COLO829 (cell line): ENCODE results near the gene HHLA2.
"Not testable (repeated sequence)": the region's sequence is repeated elsewhere in the genome, so short reads cannot be mapped to it uniquely, and the experiment has no call there.

ENCODE experiments used
- DNase-seq: peaks from one replicate; pipeline ENCODE4 v3.0.0; 2012; ENCODE audit warnings: low spot score

HHLA2 gene

GRCh38 chr3:108343491-108343890 is 47.1 kb downstream of the HHLA2 start:
- no peak for DNase-seq

GRCh38 chr3:108345492-108346205 is 49.3 kb downstream of the HHLA2 start:
- no peak for DNase-seq

GRCh38 chr3:108346301-108347227 is 50.2 kb downstream of the HHLA2 start:
- DNase-seq, result no peak

- DNase-seq, result no peak
Measured at GRCh38 chr3:108352176-108352575, 55.8 kb downstream of the HHLA2 start.

- DNase-seq, result no peak
Measured at GRCh38 chr3:108354562-108354961, 58.2 kb downstream of the HHLA2 start.

- DNase-seq, result no peak
Measured at GRCh38 chr3:108357042-108357441, 60.7 kb downstream of the HHLA2 start.

GRCh38 chr3:108359011-108359410 is 62.7 kb downstream of the HHLA2 start:
- no peak for DNase-seq

- DNase-seq, result no peak
Measured at GRCh38 chr3:108376026-108376425, 79.7 kb downstream of the HHLA2 start.

- DNase-seq, result no peak
Measured at GRCh38 chr3:108377384-108377783, 81.0 kb downstream of the HHLA2 start.

GRCh38 chr3:108378153-108378951 is 82.0 kb downstream of the HHLA2 start:
- no peak for DNase-seq

GRCh38 chr3:108378952-108379342 is 82.6 kb downstream of the HHLA2 start:
- not testable (repeated sequence) for DNase-seq

GRCh38 chr3:108380128-108380795 is 83.9 kb downstream of the HHLA2 start:
- no peak for DNase-seq

- DNase-seq, result no peak
Measured at GRCh38 chr3:108381529-108382140, 85.3 kb downstream of the HHLA2 start.

GRCh38 chr3:108383306-108383705 is 87.0 kb downstream of the HHLA2 start:
- DNase-seq, result no peak

GRCh38 chr3:108387063-108387462 is 90.7 kb downstream of the HHLA2 start:
- DNase-seq, result no peak

- DNase-seq, result no peak
Measured at GRCh38 chr3:108388136-108389132, 92.1 kb downstream of the HHLA2 start.

- DNase-seq, result no peak
Measured at GRCh38 chr3:108389372-108389771, 93.0 kb downstream of the HHLA2 start.

GRCh38 chr3:108391917-108392593 is 95.7 kb downstream of the HHLA2 start:
- DNase-seq, result no peak

GRCh38 chr3:108393128-108393900 is 97.0 kb downstream of the HHLA2 start:
- no peak for DNase-seq
